Measurements from ENCODE around the gene HIVEP3. TPM values are rescaled to one million over a fixed set of nuclear protein-coding genes. Genes with fewer than 3 reads are reported as not detected.
A peak's percentile ranks its signal among the peaks of the same experiment; 100 is the strongest.

HIVEP3 gene
- total and polyA plus RNA-seq, 4 donors, result 7.0 to 14.7 (median 8.8) TPM

- DNase-seq (no peak), ATAC-seq (ENCODE audit: insufficient read depth, low FRiP score) (peak; percentile 37)
- TF ChIP-seq CTCF (IDR thresholded peaks at IDR 0.05; ENCODE audit: control extremely low read depth, extremely low read depth), result no peak
- Histone ChIP-seq H3K4me1 (ENCODE audit: control insufficient read depth in 5 of 5, insufficient read depth in 5 of 5, low read length in 5 of 5) (peaks cover 0 to 12% (median 4%) of the 10 kb centered on the region in 5 donors), H3K9me3 (ENCODE audit: control insufficient read depth in 4 of 4, insufficient read depth in 3 of 4, low read length in 3 of 4) (peaks cover 0 to 1% (median 0%) of the 10 kb centered on the region in 4 donors), H3K9ac (ENCODE audit: insufficient read depth in 1 of 2, low read length in 2 of 2) (no peak overlapping the region), H3K4me3 (no peak overlapping the region), H3K27me3 (ENCODE audit: control insufficient read depth in 3 of 3, insufficient read depth in 3 of 3, low read length in 2 of 3) (no peaks in the 10 kb centered on the region), H3K27ac (ENCODE audit: low read depth in 1 of 2, low read length in 1 of 2) (no peak overlapping the region), H3K36me3 (ENCODE audit: control insufficient read depth in 4 of 4, insufficient read depth in 4 of 4, low read length in 4 of 4) (no peaks in the 10 kb centered on the region)
- WGBS, 2 donors, result 26 to 53% methylated on average over 7 of the region's 7 CpGs
These were observed 56.1 kb downstream of the HIVEP3 start for GRCh38 chr1:41862384-41863221.

GRCh38 chr1:41861535-41862383 is 57.0 kb downstream of the HIVEP3 start:
- Histone ChIP-seq H3K9ac (ENCODE audit: insufficient read depth in 1 of 2, low read length in 2 of 2) (no peak overlapping the region), H3K27me3 (ENCODE audit: control insufficient read depth in 3 of 3, insufficient read depth in 3 of 3, low read length in 2 of 3) (no peaks in the 10 kb centered on the region), H3K4me3 (no peak overlapping the region), H3K27ac (ENCODE audit: low read depth in 1 of 2, low read length in 1 of 2) (no peak overlapping the region), H3K9me3 (ENCODE audit: control insufficient read depth in 4 of 4, insufficient read depth in 3 of 4, low read length in 3 of 4) (peaks cover 0 to 1% (median 0%) of the 10 kb centered on the region in 4 donors), H3K4me1 (ENCODE audit: control insufficient read depth in 5 of 5, insufficient read depth in 5 of 5, low read length in 5 of 5) (peaks cover 0 to 13% (median 4%) of the 10 kb centered on the region in 5 donors), H3K36me3 (ENCODE audit: control insufficient read depth in 4 of 4, insufficient read depth in 4 of 4, low read length in 4 of 4) (no peaks in the 10 kb centered on the region)
- no peak for TF ChIP-seq CTCF (IDR thresholded peaks at IDR 0.05; ENCODE audit: control extremely low read depth, extremely low read depth)
- WGBS, 2 donors, result 64 to 78% methylated on average over 13 of the region's 13 CpGs
- ATAC-seq (ENCODE audit: insufficient read depth, low FRiP score), result no peak
- DNase-seq, result no peak

GRCh38 chr1:41860771-41861170 is 58.0 kb downstream of the HIVEP3 start:
- Histone ChIP-seq H3K36me3 (ENCODE audit: control insufficient read depth in 4 of 4, insufficient read depth in 4 of 4, low read length in 4 of 4) (no peaks in the 10 kb centered on the region), H3K4me3 (no peak overlapping the region), H3K27ac (ENCODE audit: low read depth in 1 of 2, low read length in 1 of 2) (no peak overlapping the region), H3K9ac (ENCODE audit: insufficient read depth in 1 of 2, low read length in 2 of 2) (no peak overlapping the region), H3K9me3 (ENCODE audit: control insufficient read depth in 4 of 4, insufficient read depth in 3 of 4, low read length in 3 of 4) (peaks cover 0 to 1% (median 0%) of the 10 kb centered on the region in 4 donors), H3K27me3 (ENCODE audit: control insufficient read depth in 3 of 3, insufficient read depth in 3 of 3, low read length in 2 of 3) (no peaks in the 10 kb centered on the region), H3K4me1 (ENCODE audit: control insufficient read depth in 5 of 5, insufficient read depth in 5 of 5, low read length in 5 of 5) (peaks cover 0 to 14% (median 4%) of the 10 kb centered on the region in 5 donors)
- no peak for ATAC-seq (ENCODE audit: insufficient read depth, low FRiP score)
- 86% methylated on average over 8 of the region's 8 CpGs for WGBS, 2 donors
- no peak for DNase-seq
- TF ChIP-seq CTCF (IDR thresholded peaks at IDR 0.05; ENCODE audit: control extremely low read depth, extremely low read depth), result no peak
